SK-N-SH (cell line): ENCODE results near the gene EIF5B.

Source experiments
- CTCF ChIP-seq: fragments of 200-600 bp; sonication (generic); IDR thresholded peaks from 2 replicates; pipeline ENCODE4 v1.6.1; 2017; ENCODE audit warnings: antibody characterized with exemption, mild to moderate bottlenecking, moderate library complexity
- ELF1 ChIP-seq: IDR thresholded peaks from 2 replicates; pipeline ENCODE4 v1.4.0; 2012
- EP300 ChIP-seq, 2 experiments: IDR thresholded peaks; 2 replicates each; pipeline versions ENCODE4 v1.4.0 to v1.6.1; 2012; ENCODE audit warnings: borderline replicate concordance in 1 of 2, low read depth in 1 of 2, low read length in 1 of 2
- EZH2phosphoT487 ChIP-seq: fragments of 200-600 bp; sonication (generic); IDR thresholded peaks from 2 replicates; pipeline ENCODE4 v1.6.1; 2017; ENCODE audit warnings: low read depth, mixed run types, mild to moderate bottlenecking, antibody characterized with exemption, moderate library complexity, borderline replicate concordance
- PBX3 ChIP-seq: IDR thresholded peaks from 2 replicates; pipeline ENCODE4; 2012
- POLR2AphosphoS5 ChIP-seq: IDR thresholded peaks from 2 replicates; pipeline ENCODE4 v1.6.1; 2012; ENCODE audit warnings: low read depth, low read length
- RAD21 ChIP-seq: IDR thresholded peaks from 2 replicates; pipeline ENCODE4 v1.6.1; 2012; ENCODE audit warnings: mild to moderate bottlenecking, low read length
- TAF1 ChIP-seq: IDR thresholded peaks from 2 replicates; pipeline ENCODE4 v1.6.1; 2012; ENCODE audit warnings: low read depth, mild to moderate bottlenecking, low read length, moderate library complexity, borderline replicate concordance
- TF ChIP-seq, protein P1 (sequence below): IDR thresholded peaks from 2 replicates; pipeline ENCODE4 v1.4.0; 2012; ENCODE audit warnings: low read depth

GRCh38 chr2:99399063-99399462, 61.9 kb downstream of the EIF5B start:
- TF ChIP-seq ELF1 (no peak), CTCF (no peak), TAF1 (no peak), EZH2phosphoT487 (no peak), POLR2AphosphoS5 (no peak; the same call in 1 of the 2 replicates), PBX3 (no peak), RAD21 (no peak), EP300 (IDR thresholded peaks at IDR 0.05; ENCODE audit: borderline replicate concordance in 1 of 2, low read depth in 1 of 2, low read length in 1 of 2) (peak in 1 of 2 experiments; percentile 69; a peak in 1 of 4 replicates)
- TF ChIP-seq, protein P1, sequence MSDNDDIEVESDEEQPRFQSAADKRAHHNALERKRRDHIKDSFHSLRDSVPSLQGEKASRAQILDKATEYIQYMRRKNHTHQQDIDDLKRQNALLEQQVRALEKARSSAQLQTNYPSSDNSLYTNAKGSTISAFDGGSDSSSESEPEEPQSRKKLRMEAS = no peak
